GM18502 (cell line): ENCODE measurements around the gene CKB.

ENCODE experiments used
- ATAC-seq: cut with Tn5 transposase; IDR thresholded peaks from one replicate; pipeline ENCODE4 v1.9.1; 2021; ENCODE audit warnings: mild to moderate bottlenecking; ENCODE audit not compliant: unreplicated experiment, poor library complexity

The CKB gene

DNA sequence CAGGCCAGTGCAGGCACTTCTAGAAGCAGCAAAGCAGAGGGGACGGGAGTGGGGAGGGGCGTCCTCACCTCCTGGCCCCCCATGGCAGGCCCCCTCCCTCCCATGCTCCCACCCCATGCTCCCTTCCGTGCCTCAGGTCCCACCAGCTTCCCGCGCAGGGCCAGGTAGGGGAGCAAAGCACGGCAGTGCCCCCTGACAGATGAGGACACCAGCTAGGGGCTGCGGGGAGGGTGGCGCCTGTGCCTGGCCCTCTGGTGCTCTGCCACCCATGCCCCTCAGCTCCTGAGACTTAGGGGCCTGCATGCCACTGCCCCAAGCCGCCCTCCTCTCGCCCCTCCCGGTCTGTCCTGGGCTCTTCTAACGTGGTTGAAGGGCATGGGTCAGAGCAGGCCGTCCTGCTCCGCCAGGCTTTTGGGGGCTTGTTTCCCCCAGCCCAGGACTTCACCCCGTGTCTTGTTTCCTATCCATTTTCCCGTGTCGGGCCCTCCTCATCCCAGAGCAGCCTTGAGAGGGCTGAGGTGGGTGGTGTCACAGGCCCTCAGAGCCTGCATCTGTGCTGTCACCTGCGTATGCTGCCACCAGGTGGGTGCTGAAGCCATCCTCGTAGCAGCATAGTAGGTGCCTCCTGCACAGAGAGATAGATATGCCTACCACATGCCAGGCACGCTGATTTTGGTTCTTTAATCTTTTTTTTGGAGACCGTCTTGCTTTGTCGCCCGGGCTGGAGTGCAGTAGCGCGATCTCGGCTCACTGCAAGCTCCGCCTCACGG lies 16.6 kb upstream of the CKB start:
- ATAC-seq = no peak

DNA sequence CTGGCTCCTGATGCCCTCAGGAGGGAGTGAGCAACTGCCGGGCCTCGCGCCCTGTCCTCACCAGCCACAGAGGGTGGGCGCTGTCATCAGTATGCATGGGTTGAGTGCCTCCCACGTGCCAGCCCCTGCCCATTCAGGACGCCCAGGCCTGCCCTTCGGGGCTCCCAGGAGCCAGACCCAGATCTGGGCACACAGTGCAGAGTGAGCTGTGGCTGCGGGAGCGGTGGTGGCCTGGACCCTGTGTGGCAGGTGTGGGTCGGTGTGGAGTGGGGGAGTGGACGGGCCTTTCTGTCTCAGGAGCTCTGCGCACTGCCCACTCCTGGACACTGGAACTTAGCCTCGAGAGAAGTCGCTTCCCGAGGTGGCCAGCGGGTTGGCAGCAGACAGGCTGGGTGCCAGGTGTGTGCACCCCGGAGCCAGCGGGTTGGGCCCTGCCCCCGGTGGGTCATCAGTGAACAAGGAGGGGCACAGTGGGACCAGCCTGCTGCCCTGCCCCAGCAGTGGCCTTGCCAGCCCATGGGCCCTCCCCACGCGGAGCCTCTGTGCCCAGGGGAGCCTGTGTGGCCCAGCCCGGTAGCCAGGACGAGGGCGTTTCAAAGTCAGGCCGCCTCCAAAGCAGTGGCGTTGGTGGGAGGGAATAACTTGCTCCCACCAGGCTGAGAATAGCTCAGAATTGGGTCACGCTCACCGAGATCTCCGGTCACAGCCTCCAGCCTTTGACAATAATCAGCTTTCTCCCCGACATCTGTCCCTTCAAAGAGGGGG lies 15.8 kb upstream of the CKB start:
- no peak for ATAC-seq

DNA sequence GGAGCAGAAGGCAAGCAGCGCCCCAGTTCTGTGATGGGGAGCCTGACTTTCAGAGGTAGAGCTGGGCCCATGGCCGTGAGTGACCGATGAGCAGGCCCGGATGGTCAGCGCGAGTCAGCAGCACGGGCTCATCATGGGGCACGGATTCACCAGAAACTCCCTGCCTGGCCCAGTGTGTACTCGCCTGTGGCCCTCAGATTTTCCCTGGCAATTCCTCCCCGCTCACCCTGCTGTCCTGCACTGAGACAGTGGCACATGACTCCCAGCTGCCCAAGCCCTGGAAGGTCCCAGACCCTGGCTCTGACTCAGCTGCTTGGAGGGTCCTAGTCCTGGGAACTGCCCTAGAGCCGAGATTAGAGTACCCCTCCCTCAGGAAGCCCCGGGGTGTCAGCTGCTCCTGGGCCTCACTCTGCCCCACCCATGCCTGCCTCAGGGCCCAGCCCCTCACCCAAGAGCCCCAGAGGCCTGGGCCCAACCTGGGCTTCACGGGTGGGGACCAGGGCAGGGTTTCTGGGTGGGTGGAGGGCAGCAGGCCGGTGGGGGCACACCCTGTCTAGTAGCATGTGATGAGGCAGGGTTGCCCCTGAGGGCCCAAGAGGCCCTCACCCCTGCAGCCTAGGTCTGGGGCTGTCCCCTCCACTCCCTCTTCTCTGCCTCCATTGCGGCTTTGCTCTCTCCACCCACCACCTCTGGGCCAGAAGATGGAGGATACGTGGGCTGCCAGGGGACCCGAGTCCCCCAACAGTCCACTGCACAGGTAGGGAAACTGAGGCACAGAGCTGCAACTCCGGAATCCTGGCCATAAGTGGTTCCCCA lies 14.8 kb upstream of the CKB start:
- no peak for ATAC-seq

DNA sequence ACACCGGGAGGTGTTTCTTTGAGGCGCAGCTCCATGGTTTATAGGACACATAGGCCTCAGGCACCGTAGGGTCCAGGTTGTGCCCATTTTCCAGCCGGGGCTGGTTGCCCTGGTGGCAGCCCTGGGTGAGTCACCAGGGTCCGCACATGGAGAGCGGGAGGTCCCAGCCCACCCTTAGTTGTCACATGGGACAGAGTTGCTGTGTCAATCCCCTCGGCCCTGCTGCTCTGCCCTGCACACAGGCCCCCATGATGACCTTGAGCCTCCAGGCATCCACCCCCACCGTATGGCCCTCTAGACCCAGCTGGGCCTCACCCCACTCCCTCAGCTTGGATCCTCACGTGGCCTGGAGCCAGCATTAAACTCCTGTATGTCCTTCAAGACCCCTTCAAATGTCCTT lies 14.1 kb upstream of the CKB start:
- ATAC-seq = no peak

DNA sequence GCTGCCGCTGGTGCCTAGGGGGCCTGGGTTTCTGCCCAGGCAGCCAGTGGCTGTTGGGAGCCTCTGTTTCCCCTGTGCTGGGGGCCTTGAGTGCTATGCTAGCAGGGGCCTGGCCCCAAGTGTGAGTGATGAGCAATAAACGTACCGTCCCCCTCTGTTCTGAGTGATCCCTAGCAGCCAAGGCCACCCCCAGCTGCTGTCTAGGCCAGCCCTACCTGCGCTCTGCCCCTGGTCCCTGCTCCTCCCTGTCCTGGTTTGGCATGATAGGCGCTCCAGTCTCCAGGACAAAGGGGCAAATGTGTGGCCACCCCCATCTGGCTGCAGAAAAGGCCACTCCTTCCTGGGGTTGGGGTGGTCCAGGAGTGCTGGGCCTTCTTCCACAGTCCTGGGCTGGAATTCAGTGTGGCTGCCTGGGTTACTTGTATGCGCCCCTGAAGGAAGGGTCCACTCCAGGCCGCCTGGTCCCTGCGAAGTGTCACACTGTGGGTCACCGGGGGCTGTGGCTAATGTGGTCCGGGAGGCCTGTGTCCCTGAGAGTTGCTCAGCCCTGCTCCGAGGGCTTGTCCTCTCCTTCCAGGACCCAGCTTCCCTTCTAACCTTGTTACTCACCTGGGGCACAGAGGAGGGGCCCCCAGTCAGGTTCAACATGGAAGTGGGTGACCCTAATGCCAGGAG lies 13.4 kb upstream of the CKB start:
- no peak for ATAC-seq

DNA sequence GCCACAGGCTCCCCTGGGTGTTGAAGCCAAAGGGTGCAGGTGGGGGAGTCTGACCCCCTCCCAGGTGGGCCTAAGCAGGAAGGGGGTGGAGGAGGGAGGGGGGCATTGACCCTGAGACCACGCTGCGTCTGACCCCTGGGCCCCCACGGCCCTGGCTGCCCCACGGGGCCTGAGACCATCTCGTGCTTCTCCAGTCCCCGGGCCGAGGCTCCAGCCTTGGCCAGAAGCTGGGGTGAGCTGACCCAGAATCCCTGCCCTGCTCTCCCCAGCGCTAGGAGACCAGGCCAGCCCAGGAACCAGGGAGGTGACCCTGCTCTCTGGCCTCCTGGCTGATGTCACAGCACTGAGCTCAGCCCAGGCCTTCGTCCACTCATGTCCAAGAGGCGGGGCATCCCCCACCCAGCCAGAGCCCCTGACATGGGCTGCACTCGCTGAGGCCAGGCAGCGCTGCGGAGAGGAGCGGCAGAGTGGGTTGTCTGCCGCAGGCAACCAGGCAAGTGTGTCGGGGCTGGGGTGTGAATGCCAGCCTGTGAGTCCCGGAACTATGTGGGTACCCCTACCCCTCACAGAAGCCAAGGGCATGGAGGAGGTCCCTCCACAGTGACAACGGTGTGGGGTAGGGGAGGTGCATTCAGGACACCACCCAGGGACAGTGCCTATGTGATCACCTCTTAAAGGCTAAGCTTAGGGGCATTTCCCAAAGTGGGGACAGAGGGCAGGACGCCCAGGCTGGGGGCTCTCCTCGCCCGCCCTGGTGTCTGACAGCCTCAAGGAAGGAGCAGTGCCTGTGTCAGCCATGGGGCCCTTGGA lies 12.7 kb upstream of the CKB start:
- ATAC-seq = no peak

DNA sequence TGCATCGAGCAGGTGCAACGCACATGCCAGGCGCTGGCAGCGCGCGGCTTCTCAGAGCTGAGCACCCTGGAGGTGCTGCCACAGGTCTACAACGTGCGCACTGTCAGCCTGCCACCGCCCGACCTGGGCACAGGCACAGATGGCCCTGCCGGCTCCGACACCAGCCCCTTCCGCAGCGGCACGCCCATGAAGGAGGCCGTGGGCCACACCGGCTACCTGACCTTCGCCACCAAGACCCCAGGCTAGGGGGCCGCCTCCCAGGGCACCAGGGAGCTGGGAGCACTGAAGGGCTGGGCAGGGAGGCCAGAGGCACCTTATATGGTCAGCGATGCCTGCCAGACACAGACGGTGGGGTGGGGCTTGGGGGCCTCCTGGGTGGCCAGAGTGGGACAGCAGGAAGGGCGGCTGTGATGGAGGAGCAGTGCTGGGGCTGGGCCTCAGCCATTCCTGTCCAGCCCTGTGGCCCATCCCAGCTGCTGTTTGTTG lies 12.0 kb upstream of the CKB start:
- ATAC-seq = no peak

DNA sequence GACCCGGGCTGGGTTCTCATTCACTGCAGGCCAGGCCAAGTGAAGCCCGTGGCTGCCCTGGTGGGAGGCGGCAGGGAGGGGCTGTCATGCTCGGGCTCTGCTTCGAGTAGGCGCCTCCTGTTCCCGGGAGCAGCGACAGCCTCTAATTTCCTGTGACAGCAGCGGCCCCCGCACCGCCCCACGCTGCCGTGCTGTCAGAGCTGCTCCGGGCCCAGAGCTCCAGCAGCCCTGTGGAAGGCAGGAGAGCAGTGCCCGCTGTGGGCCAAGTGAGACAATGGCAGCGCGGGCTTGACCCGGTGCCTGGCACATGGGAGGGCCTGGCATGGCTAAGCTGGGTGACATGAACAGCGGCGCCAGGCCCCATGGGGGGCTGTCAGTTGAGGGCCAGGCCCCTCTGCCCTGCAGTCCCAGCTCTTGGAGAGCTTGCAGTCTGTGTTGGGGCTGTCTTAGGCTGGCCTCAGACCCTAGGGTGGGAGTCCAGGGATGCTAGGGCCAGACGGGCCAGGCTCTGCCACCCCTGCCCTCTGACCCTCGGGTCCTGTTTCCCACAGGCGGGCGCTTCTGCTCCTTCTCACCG lies 11.5 kb upstream of the CKB start:
- no peak for ATAC-seq

DNA sequence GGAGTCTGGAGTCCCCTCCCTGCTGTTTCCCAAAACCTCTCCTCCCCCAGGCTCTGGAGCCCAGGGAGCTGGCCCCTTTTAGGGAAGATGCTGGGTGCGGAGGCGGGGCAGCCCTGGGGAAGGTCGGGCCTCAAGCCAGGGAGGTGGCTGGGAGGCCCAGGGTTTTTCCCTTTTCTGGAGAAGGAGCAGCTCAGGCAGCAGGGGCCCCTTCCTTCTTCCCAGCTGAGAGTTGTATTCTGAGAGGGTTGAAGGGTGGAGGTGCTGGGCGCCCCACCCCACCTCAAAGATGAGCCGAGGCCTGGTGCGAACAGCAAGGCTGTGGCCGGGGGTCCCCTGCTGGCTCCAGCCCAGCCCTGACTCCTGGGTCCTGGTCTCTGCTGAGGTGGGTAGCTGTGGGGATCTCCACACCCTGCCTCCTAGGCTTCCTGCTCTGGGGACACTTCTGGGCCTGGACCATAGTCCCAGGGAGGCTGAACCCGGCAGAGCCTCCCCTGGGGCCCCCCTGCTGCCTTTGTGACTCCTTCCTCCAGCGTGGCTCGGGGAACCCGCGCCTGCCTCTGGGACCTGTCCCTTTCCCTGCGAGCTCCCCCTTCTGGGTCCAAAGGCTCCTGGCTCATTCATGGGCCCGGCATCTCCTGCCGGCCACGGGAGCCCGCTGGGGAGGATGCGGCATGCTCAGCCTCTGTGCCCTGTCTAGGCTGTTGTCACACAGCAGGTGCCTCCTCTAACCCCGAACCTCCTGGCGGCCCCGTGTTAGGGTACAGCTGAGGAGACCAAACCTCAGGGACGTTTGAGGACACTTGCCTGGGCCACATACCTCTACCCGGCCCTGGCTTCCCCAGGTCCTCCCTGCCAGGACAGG lies 10.7 kb upstream of the CKB start:
- ATAC-seq = no peak

DNA sequence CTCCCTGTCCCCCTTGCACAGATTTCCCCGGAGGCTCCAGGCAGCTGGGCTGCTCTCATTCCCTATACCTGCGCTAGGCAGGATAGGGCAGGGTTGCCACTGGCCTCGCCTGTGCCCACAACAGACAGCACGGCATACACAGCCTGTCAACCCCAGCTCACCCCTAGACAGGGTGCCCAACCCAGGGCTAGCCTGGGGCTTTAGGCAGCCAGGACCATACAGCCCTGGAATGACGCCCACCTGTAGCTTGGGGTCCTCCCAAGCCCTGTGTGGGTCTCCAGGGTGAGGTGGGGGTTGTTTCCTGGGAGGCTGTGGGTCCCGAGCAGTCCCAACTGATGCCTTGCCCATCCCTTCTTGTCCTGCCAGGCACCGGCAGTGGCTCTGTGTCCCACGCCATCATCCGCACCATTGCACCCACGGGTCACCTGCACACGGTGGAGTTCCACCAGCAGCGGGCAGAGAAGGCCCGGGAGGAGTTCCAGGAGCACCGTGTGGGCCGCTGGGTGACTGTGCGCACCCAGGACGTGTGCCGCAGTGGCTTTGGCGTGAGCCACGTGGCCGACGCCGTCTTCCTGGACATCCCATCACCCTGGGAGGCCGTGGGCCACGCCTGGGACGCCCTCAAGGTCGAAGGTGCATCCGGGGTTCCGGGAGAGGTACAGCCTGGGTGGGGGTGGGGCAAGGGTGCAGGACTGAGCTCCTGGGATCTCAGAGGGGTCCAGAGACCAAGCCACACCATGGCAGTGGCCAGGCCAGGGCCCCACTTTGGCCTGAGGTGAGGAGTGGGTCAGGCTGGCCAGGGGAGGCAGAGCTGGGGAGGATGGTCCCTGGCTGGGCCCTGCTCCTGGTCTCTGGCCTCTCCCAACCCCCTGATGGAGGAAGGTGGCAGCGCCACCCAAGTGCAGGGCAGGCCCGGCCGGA lies 9.8 kb upstream of the CKB start:
- ATAC-seq = no peak

DNA sequence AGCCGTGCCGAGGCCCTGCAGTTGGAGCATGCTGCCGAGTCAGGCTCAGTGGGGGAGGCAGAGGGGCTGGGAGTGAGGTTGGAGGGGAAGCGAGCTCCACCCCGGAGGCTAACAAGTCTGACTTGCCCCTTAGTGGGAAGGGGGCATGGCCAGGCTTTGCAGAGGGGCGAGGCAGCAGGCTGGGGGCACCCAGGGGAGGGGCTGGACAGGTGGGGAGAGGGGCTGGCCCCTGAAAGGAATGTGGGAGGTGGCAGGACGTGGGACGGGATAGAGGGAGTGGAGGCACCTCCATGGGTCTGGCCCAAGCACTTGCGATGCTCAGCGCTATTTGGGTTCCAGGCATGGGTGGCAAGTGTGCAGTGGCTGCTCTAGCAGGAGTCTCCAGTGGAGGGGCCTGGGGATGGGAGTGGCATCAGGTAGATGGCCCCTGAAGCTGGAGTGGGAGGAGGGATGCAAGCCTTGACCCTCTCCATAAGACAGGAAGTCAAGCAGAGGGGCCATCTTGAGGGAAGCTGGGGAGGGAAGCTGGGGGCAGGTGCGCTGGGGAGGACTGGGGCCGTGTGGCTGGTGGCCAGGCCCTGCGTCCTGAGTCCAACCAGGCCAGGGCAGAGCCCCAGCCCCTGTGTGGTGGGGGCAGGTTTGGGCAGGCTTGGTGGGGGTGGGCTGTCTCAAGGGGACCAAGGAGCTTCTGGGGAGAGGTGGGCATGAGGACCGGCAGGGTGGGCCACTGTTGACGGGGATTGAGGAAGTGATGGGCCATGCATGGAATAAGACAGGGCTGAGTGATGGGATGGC lies 9.0 kb upstream of the CKB start:
- ATAC-seq = no peak

DNA sequence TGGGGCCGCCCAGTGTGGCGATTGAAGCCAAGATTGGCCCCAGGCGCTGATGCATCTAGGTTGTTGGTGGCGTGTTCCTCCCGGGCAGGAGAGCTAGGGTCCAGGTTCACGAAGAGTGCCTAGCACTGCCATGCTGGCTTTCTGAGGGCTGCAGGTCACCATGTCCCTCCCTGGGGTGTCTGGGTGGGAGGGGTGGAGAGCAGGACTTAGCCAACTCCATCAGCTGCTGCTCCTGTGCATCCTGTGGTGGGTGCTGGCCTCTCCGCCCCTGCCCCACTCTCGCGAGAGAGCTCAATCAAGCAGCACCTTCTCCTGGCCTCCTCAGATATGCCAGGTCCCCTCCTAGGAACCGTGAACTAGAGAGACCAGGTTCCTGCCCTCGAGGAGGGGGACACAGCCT lies 8.2 kb upstream of the CKB start:
- no peak for ATAC-seq

DNA sequence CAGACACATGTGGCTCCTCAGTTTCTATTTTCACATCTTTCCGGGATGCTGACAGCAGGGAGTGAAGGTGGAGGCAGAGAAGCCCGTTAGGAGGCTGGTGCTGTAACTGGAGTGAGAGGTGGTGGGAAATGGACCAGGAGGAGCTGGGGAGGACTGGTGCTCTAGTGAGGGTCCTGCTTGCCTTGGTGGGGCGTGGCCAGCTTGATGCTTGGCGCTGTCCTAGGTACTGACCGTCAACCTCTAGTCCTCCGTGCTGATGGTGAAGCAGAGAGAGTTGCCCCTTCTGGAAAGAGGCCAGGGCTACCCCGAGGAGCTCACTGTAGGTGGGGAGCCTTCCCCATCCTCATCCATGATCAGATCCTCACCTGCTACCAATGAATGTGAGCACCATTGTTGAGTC lies 7.8 kb upstream of the CKB start:
- ATAC-seq = no peak

DNA sequence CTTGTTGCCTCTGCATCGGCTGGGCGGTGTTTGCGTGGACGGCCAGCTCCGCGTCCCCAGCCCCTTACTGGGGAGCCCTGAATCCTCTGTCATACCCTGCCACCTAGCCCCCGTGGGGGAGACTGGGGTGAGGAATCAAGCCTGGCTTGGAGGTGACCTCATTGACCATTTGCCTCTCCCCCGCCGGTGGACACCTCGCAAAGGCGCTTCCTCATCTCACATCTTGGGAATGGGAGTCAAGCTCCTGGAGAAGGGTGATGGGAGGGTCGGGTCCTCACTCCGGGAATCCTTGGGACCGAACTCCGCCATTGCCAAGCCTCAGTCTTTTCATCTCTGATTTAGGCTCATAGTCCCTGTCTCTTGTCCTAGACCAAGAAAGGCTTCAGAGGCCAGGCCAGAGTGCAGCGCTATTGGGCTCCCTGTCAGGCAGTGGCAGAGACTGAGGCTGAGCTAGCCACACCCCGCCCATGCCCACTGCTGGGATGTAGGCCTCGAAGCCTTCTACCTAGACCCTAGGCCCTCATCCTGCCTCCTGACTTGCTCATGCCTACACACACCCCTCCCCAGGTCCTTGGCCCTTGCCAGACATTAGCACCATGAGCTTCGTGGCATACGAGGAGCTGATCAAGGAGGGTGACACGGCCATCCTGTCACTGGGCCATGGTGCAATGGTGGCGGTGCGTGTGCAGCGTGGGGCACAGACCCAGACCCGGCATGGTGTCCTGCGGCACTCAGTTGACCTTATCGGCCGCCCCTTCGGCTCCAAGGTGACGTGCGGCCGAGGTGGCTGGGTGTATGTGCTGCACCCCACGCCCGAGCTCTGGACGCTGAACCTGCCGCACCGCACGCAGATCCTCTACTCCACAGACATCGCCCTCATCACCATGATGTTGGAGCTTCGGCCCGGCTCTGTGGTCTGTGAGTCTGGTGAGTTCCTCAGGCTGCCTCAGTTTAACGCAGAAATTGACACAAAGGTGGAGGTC lies 7.0 kb upstream of the CKB start:
- no peak for ATAC-seq

DNA sequence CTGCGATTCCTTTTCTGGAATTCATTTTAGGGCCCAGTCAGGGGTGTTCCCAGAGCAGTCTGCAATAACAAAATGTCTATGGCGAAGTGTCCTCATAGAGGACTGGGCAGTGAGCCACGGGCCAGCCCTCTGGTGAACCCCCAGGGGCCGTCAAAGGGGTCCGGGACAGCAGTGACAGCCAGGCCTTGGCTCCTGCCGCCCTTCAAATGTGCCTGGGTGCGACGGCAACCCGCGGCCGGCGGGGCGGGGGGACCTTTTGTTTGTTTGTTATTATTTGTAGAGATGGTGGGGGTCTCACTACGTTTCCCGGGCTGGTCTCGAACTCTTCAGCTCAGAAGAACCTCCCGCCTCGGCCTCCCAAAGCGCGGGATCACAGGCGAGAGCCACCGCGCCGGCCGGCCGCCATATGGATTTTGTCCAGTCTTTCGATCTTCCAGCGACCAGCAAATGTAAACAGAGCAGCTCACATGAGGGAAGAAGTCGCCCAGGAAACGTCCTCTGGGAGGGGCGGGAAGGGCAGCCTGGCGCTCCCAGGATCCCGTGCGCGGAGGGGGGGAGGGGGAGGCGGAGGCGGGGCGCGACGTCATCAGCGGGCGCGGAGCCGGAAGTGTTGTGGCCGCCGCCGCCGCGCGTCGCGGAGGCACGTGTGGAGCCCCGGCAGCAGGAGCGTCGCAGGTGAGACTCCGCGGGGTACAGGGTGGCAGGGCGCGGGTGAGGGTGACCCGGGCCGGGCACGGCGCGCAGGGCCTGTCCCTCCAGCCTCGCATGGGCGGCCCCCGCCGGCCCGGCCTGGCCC lies 6.2 kb upstream of the CKB start, which contains the start of gene TRMT61A:
TSS of gene TRMT61A (plus strand) at position 610 of the 796 bp plus-strand sequence. CDS start 783 bp downstream, outside the sequence.
- peak; percentile 56 for ATAC-seq
